Astrocyte of the cerebellum (primary cell): ENCODE data around the gene TOPAZ1.

ENCODE experiments used
- DNase-seq: peaks from one replicate; pipeline ENCODE4 v3.0.0-alpha.2; 2011; ENCODE audit warnings: low read depth
- H3K4me3 ChIP-seq: 2 replicates; pipeline ENCODE4 v1.5.1; 2011; ENCODE audit warnings: mild to moderate bottlenecking, low read depth, low read length, moderate library complexity
- in situ Hi-C: cut with HindIII; loops from 2 replicates; pipeline ENCODE4 v1.10.0; 2017; ENCODE audit warnings: low sequenced_read_pairs
- TF ChIP-seq, protein P1 (sequence below): IDR thresholded peaks from 2 replicates; pipeline ENCODE4 v1.5.1; 2012; ENCODE audit warnings: low read length, low read depth, moderate library complexity, mild to moderate bottlenecking; ENCODE audit errors: missing control alignments

TOPAZ1 gene

DNA sequence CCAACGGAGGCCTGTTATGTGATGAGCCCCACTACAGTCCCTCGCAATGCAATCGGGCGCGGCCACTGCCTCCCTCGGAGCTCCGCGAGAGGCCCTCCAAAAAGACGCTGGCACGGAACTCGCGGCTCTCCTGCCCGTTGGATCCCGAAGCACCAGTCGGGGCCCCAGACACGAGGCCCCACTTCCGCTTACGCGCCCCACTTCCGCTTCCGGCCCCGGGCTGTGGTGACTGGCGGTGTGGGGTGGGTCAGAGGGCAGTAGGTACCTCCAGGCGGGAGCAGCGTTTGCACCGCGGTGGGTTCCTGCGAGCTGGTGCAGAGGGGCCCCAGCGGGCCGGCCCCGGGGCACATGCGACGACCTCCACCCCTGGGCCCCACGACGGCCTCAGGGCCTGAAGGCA is at the start of gene TOPAZ1:
TSS of gene TOPAZ1 (plus strand) at position 181 of the 400 bp plus-strand sequence. CDS start at position 349, 168 bp downstream.
- no peak within 1 kb of the TSS for H3K4me3 ChIP-seq
- no peak for DNase-seq
- in situ Hi-C loops = no loop called here
- TF ChIP-seq, protein P1, sequence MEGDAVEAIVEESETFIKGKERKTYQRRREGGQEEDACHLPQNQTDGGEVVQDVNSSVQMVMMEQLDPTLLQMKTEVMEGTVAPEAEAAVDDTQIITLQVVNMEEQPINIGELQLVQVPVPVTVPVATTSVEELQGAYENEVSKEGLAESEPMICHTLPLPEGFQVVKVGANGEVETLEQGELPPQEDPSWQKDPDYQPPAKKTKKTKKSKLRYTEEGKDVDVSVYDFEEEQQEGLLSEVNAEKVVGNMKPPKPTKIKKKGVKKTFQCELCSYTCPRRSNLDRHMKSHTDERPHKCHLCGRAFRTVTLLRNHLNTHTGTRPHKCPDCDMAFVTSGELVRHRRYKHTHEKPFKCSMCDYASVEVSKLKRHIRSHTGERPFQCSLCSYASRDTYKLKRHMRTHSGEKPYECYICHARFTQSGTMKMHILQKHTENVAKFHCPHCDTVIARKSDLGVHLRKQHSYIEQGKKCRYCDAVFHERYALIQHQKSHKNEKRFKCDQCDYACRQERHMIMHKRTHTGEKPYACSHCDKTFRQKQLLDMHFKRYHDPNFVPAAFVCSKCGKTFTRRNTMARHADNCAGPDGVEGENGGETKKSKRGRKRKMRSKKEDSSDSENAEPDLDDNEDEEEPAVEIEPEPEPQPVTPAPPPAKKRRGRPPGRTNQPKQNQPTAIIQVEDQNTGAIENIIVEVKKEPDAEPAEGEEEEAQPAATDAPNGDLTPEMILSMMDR = no peak

DNA sequence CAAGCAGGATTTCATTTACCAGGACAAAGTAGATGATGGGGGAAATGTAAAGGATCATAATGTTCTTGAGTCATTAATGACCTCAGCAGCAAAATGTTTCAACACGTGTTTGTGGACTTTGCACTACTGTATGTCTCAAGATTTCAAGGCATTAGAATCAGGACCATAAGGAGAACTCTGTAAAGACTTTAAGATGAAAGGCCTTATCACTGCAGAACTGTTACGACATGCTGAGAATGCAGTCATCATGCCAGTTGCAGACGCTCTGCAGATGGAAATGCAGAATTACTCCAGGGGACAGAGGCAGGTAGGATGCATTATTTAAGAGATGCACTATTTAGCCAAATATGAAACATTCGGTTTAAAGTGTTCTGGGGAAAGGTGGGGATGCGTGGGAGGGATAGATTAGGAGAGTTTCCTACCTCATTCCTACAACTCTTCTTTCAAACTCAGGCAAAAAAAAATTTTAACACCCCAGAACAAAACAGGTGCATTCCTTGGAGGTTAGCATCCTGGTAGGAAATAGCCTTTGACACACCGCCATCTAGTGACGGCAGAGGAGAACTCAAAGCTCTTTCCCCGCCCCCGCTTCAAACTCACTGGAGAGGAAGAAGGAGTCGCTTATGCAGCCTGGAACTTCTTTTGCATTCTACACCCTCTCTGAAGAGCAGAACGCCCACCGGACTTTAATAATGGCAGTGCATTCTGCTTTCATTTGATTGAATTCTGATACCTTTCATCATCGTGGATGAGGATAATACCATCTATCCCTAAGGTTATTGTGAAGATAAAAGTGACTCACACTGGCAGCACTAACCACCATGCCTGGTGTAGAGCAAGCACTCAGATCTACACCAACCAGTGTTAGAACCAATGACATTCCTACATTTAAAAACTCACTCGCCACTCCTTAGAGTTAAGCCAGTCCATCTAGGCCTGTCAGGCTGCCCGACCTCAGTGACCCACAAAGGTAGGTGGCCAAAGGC is 43.1 kb upstream of the TOPAZ1 start:
- in situ Hi-C loops = loop anchor here (25.0 kb wide), 1 partner anchor 661 kb away; no protein-coding TSS in a partner anchor
- TF ChIP-seq, protein P1 = peak; percentile 92
- DNase-seq = peak; percentile 64
- H3K4me3 ChIP-seq = no peak overlapping the region

DNA sequence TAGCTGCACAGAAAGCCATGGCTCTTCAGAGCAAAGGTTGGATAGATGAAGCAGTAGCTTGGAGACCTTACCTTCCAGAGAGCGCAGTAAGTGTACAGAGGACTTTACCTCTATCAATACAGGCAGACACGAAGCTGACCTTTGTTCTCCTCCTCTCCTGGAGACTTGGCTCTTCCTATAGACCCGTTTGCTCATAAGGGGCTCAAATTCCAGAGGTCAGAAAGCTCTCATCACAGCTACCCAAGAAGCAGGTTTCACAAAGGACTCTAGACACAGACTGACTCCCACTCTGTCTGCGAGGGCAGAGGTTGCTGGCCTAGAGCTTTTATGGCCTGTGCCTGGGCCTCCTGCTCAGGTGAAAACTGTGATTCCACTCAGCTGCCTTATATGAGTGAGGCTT is 35.4 kb upstream of the TOPAZ1 start:
- in situ Hi-C loops = no loop called here
- H3K4me3 ChIP-seq = no peak overlapping the region
- DNase-seq = no peak
- TF ChIP-seq, protein P1 = no peak

- TF ChIP-seq, protein P1 = no peak
Observed at GRCh38 chr3:44206862-44207652, 34.6 kb upstream of the TOPAZ1 start.

DNA sequence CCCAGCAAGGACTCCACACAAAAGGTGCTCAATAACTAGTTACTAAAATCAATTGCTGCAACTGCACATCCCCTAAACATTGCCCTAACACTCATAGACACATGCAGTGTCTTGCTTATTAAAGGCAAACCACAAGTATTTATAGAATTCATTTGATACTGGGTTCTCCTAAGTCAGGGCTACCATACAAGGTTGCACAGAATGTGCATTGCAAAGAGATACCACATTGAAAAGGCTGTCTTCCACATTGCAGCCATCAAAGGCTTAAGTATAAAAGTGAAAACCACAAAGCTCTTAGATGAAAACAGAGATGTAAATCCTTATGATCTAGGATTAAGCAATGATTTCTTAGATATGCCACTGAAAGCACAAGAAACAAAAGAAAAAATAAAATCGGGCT is 33.6 kb upstream of the TOPAZ1 start:
- in situ Hi-C loops = no loop called here
- DNase-seq = peak; percentile 23
- TF ChIP-seq, protein P1 = no peak
- H3K4me3 ChIP-seq = no peak overlapping the region

More at GRCh38 chr3:44206862-44207652, 34.6 kb upstream of the TOPAZ1 start:
- H3K4me3 ChIP-seq = no peak overlapping the region
- in situ Hi-C loops = no loop called here
- no peak for DNase-seq

- TF ChIP-seq, protein P1 = no peak
- no peak overlapping the region for H3K4me3 ChIP-seq
- DNase-seq = peak; percentile 8
- in situ Hi-C loops = no loop called here
Observed at GRCh38 chr3:44208568-44208967, 33.1 kb upstream of the TOPAZ1 start.
